Activated CD4-positive, alpha-beta T cell treated with anti-CD3 and anti-CD28 coated beads for 24 hours (primary cell): ENCODE results near the gene CRLF2.
"Not testable (repeated sequence)": the region's sequence is repeated elsewhere in the genome, so short reads cannot be mapped to it uniquely, and the experiment has no call there.

Source experiments
- DNase-seq, 2 donors: peaks; one replicate each; pipeline ENCODE4 v3.0.0-alpha.2; 2020; ENCODE audit warnings: low read depth in 2 of 2

CRLF2 gene

DNA sequence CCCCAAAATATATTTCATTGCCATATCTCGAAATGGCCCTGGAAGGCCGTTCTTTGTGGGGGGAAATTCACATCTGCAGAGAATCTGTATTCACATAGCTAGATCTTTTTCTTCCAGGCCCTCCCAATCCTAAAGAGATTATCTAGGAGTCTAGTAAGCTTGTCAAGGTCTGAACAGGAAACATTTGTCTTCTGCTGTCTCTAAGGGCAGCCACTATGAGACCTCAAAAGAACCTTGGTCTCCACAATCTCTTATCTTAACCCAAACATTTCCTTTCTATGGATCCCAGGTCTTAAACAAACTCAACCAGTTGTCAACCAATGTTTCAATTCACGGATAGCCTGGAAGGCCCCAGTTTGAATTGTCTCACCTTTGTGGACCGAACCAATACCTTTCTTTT is 45.0 kb downstream of the CRLF2 start:
- DNase-seq: no peak

DNA sequence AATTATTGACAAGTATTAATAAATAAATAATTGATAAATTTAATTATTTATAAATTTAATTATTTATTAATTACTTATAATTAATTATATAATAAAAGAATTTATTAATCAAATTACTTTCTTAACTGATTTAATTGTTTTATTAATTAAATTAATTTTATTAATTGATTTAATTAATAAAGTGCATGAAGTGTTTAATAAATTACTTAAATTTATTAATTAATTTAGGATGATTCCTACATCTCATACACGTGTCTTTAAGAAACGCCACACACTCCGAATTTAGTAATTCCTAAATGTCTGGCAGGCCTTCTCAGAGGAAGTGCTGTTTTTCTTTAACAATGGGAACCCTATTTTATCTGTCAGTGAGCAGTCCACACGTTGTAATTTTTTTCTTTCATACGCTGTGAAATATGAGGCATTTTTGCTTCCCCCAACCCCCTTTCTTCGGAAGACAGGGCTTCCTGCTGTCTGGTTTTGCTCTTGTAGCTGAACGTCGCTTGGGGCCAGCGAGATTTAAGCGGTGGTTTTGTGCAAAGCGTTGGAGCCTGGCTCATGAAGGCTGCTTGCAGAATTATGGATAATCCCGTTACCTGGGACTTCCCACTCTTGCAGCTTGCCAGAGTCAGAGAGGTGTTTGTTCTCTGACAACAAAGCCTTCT is 46.8 kb downstream of the CRLF2 start:
- DNase-seq: no peak

DNA sequence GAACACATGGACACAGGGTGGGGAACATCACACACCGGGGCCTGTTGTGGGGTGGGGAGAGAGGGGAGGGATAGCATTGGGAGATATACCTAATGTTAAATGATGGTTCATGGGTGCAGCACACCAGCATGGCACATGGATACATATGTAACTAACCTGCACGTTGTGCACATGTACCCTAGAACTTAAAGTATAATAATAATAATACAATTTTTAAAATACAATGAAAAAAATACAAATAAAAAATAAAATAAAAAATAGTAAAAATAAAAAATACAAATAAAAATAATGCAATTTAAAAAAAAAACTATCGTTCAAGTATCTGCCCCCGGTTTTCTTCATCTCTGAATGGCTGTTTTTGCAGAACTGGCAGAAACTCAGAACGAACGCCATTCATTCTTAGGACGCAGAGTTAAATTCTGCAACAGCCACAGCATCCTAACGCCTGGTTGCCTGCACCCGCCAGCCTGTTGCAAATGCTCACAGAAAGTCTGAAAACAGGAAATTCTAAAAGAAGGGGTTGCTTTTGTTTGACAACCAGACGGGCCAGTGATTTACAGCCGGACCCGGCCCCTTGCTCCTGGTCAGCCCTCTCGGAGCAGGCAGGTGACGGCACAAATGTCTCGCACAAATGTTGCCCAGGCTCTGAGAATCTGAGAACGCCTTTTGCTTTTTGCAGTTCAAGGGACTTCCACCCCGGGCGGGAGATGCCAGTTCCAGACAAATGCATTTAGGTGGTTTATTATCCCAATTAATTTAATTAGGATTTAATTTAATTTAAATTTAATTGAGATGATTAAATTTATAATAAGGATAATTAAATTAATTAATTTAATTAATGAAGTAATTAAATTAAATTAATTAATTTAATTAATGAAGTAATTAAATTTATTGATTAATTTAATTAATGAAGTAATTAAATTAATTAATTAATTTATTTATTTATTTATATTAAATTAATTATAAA is 47.8 kb downstream of the CRLF2 start:
- no peak for DNase-seq

DNA sequence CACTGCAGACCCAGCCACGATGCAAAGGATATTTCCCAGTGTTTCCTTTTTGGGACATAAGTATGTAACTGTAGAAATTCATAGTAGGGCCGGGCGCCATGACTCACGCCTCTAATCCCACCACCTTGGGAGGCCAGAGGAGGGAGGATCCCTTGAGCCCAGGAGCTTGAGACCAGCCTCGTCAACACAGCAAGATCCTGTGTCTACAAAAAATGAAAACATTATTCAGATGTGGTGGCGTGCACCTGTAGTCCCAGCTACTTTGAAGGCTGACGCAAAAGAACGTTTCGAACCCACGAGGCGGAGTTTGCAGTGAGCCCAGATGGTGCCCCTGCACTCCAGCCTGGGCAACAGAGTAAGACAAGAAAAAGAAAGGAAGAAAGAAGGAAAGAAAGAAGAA is 49.2 kb downstream of the CRLF2 start:
- no peak for DNase-seq

DNA sequence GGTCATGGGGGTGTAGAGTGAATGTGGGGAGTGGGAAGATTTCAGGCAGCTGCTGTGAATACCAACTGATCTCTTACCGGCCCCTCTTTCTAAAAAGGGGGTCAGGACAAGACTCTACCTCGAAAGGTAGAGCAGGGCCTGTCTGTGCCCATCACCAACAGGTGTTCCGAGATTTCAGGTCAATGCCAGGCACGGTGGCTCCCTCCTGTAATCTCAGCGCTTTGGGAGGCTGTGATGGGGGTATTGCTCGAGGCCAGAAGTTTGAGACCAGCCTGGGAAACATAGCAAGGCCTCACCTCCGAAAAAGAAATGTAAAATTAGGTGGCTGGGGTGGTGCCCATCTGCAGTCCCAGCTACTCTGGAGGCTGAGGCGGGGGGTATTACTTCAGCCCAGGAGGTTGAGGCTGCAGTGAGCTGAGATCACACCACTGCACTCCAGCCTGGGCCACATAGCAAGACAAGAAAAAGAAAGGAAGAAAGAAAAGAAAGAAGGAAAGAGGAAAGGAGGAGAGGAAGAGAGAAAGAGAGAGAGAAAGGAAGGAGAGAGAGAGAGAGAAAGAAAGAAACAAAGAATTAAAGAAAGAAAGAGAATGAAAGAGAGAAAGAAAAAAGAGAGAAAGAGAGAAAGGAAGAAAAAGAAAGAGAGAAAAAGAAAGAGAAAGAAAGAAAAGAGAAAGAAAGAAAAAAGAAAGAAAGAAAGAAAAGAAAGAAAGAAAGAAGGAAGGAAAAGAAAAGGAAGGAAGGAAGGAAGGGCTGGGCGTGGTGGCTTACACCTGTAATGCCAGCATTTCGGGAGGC is 50.1 kb downstream of the CRLF2 start:
- no peak for DNase-seq

DNA sequence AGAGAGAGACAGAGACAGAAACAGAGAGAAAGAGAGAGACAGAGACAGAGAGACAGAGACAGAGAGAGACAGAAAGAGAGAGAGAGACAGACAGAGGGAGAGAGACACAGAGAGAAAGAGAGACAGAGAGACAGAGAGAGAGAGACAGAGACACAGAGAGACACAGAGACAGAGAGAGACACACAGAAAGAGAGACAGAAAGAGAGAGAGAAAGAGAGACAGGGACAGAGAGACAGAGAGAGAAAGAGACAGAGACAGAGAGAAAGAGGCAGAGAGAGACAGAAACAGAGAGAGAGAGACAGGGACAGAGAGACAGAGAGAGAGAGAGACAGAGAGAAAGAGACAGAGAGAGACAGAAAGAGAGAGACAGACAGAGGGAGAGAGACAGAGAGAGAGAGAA is 52.9 kb downstream of the CRLF2 start:
- DNase-seq: no peak

DNA sequence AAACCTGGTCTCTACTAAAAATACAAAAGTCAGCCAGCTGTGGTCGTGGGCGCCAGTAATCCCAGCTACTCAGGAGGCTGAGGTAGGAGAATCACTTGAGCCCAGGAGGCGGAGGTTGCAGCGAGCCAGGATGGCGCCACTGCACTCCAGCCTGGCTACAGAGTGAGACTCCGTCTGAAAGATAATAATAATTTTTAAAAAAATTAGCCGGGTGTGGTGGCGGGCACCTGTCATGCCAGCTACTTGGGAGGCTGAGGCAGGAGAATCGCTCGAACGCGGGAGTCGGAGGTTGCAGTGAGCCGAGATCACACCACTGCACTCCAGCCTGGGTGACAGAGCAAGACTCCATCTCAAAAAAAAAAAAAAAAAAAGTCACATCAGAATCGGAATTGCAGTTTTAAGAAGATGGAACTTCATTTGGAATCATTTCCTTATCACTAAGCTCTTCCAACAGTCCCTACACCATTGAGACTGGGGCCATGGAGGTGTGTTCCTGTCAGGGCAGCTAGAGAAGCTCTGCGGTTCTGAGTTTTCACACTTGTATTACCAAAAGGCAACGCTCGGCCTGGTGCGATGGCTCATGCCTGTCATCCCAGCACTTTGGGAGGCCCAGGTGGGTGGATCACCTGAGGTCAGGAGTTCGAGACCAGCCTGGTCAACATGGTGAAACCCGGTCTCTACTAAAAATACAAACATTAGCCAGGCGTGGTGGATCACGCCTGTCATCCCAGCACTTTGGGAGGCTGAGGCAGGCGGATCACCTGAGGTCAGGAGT is 55.6 kb downstream of the CRLF2 start:
- not testable (repeated sequence) for DNase-seq

DNA sequence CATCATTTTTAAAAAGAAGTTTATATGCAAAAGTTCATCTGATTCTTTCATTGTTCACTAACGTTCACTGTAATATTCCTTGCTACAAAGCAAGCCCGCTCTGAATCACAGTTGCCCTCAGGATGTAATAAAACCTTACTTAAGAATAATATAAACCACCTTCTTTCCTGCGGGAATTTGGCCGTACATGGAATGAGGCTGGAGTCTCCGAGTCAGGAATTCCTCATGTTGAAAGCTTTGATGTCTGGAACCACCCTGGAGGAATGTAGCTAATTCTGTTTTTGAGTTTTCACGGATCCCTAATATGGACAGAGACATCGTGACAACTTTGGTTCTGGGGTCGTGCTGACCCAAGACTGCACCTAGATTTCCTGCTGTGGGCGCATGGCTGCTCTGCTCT is 58.5 kb downstream of the CRLF2 start:
- DNase-seq: no peak

DNA sequence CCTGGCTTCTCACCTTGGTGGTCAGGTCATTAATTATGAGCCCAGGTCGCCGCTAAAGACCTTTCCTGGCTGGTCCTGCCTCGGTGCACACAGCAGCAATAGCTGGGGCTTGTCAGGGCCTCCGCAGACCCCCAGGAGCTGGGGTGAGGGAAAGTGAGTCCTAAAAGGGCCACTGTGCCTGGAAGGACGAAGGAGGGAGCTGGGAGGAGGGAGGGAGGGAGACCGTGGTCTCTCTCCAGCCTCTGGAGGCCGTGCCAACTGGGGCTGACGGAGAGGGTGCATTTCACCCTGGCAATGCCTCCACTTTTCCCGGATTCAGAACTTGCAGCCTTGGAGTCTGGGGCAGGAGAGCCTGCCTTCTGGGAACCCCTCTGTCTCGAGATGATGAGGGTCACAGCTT is 60.4 kb downstream of the CRLF2 start:
- no peak for DNase-seq

DNA sequence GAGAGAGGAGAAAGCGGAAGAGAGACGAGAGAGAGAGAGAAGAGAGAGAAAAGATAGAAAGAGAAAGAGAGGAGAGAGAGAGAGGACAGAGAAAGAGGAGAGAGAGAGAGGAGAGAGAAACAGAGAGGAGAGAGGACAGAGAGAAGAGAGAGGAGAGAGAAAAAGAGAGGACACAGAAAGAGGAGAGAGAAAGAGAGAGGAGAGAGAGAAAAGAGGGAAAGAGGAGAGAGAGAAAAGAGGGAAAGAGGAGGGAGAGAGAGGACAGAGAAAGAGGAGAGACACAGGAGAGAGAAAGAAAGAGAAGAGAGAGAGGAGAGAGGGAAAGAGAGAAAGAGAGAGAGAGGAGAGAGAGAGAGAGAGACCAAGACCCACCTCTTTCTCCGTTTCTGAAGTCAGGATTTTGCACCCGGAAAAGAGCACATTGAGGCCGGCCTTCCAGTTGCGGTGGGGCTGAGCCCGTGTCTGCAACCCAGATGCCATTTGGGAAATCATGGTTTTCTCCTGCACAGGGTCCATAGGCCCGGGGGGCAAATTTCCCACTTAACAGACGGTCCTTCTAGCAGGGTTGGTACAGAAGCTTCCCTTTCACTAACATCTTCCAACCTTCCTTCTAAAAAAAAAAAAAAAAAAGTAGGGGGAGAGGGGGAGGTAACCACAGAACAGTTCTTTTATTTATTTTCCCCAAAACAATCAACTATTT is 60.9 kb downstream of the CRLF2 start:
- DNase-seq: no peak

DNA sequence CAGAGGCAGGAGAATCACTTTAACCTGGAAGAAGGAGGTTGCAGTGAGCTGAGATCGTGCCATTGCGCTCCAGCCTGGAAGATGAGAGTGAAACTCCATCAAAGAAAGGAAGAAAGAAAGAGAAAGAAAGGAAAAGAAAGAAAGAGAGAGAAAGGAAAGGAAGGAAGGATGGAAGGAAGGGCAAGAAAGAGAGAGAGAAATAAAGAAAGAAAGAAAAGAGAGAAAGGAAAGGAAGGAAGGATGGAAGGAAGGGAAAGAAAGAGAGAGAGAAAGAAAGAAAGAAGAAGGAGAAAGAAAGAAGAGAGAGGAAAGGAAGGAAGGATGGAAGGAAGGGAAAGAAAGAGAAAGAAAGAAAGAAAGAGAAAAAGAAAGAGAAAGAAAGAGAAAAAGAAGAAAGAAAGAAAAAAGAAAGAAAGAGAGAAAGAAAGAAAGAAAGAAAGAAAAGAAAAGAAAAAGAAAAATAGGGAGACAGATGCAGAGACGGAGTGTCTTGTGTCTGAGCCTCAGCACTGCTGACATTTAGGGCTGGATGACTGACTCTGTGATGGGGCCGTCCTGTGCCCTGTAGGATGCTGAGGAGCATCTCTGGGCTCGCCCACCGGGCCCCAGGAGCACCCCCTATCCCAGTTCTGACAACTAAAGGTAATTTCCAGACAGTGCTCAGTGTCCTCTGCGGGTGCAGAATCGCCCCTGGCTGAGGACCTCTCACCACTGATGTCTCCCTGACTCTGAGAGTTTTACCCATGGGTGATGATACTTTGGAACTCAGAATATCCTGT is 61.7 kb downstream of the CRLF2 start:
- no peak for DNase-seq

DNA sequence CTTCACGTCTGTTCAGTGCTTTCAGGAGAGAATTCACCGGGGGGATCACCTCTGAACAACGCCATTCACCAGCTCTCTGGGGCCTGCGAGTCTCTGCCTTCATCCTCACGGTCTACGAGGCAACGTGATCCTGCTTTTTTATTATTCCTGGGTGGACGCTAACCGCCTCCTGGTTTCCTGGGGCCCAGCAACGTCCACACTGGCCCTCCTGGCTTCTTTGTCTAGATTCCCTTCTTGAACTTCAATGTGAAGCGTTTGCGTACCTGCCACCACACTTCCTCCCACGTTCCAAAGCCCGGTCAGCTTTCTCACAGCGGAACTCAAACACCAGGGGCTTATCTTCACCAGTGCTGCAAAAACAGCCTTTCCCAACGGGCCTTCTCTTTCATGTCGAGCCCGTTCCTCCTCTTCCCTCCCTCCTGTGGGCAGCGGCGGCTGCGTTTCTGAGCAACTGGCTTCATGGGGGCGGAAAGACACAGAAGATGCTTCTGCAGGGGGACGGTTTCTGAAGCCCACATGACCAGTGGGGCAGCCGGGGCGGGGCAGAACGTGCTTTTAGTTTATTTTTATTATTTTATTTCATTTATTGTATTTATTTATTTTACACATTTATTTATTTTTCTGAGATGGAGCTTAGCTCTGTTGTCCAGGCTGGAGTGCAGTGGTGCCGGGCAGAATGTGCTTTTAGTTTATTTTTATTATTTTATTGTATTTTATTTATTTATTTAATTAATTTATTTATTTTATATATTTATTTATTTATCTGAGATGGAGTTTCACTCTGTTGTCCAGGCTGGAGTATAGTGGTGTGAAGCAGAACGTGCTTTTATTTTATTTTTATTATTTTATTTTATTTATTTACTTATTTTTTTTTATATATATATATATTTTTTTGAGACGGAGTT is 64.6 kb downstream of the CRLF2 start:
- no peak for DNase-seq

DNA sequence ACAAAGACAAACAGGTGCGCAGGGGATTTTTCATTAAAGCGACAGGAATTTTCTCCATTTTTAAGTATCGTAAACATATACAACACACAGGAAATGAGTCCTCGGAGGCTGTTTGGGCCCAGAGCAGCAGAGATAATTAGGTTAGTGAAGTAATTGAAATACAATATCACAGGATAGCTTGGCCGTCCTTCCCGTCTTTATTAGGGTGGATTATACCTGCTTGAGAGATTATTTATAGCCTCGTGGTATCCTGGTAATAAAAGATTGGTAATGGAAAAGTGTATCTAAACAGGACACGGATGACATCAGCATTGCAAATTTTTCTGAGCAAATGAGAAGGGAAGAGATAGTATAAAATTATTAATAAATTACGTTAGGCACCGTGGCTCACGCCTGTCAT is 68.2 kb downstream of the CRLF2 start:
- no peak for DNase-seq
